HG03095 (cell line): Measurements from ENCODE around the gene RABGAP1.
"Not testable (repeated sequence)": the region's sequence is repeated elsewhere in the genome, so short reads cannot be mapped to it uniquely, and the experiment has no call there.

Experiments
- ATAC-seq: cut with Tn5 transposase; IDR thresholded peaks from one replicate; pipeline ENCODE4 v1.9.1; 2021; ENCODE audit warnings: moderate library complexity; ENCODE audit not compliant: unreplicated experiment

RABGAP1 gene

DNA sequence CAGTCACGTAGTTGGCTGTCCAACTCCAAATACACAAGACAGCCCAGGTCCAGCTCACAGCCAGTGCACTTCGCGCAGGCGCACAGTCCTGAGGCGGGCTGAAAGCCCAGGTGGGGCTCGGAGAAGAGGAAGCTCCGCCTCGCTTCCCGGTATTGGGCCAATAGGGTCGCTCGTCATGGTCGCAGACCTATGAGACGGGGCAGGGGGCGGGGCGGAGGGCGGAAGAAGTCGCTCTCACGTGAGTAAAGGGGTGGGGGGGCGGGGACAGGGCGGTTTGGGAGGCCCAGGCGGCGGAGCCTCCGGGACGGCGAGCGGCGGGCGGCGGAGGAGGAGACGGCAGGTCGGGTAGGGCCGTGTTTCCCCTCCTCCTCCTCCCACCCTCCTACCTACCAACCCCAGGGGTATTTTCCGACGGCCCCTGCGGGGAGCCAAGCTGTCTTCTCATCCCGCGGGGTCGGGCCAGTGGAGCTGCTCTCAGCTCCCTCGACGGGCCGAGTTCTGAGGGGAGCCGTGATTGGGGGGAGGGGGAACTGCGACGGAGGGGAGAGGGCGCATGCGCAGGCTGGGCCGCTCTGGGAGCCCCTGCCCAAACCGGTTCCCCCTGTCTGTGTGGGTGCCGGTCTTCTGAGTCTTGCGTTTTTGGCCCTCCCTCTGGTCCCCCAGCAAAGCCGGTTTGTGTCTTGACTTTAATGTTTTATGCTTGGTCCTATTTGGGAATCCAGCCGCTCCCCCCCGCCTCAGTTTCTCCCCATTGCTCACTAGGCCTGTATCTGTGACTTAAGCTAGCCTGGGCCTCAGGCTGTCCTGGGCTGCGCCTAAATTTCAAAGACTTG, at the start of gene RABGAP1:
Gene RABGAP1 (plus strand): TSS at position 272 of the 833 bp plus-strand sequence. CDS start 16,040 bp downstream, outside the sequence.
- ATAC-seq = peak; percentile 97

DNA sequence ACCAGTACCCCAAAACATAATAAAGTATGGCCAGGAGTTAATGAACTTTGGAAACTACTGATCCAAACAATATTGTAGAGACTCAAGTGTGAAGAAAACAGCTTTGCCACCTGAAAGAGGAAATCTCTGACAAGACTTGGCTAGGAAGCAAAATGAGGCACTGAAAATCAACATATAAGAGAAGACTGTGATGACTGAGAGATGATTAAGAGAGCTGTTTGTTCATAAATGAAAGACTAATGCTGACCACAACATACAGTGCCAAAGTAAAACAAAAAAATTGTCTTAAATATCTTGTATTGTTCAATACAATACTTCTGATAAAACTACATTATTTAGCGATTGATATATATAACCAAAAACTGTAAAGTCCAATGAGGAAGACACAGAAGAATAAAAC, 42.9 kb upstream of the RABGAP1 start:
- no peak for ATAC-seq

DNA sequence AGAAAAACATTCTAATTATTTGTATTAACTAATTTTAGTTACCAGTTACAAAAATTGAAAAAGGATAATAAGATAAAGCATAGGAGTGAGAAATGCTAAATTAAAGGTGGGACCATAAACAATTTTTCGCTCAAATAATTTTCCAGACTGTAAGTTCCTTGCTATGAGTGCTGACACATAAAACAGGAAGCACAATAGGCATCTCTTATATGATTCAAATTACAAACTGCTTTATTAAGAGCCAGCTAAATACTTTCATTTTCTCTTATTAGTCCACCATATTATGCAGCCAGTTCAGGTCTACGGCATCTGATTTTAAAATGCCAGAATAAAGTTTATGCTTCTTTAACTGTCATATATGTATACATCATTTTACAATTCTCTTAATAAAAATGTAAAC, 40.0 kb upstream of the RABGAP1 start:
- no peak for ATAC-seq

DNA sequence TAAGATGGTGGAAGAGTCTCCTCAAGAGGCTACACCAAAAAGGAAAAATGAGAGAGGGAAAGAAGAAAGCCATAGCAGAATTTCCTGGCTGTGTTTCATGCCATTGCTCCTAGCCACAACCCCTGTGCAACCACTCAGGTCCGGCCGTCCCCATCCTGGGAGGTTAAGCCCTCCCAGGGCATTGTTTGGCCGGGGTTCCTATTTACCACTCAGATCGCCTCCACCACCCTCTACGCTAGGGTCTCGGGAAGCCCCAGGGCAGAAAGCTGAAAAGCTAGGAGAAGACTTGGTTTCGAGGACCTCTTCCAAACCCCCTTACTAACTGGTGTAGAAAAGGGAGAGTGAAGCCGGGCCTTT, 36.4 kb upstream of the RABGAP1 start:
- ATAC-seq = peak; percentile 27

DNA sequence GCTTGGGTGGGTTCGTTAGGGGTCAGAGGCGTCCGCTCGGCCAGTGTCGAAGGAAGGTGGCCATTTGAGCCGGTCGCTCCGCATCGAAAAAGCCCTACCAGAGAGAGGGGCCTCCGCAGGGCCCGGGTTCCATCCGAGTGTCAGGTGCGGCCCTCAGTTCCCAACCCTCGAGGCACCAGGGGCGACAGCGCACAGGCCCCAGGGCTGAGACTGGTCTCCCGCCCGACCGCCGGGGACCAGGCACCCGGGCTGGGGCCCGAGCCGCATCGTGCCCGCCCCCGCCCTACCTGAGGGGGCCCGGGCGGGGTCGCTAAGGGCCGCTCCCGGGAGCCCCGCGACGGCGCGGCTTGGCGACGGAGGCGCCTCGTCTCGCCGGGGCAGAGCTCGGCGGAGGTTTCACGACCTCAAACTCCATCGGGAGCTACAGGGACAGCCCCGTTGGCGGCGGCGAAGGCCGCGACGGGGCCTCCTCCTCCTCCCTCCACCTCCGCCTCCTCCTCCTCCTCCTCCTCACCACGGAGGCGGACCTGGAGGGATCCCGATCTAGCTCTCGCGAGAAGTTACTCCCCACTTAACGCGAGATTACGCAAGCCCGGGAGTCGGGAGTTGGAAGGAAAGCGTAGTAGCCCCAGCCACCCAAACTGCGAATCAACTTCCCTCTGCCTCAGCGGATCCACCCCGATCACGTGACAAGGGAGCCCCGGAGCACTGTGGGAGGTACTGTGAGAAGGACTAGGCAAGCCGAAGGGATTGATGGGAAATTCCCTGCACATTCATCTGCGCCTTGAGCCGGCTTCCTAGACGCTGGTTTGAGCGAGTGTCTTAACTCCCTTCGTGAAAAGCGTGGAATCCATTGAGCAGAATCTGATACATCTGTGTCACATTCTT, 35.8 kb upstream of the RABGAP1 start, which contains the start of gene RC3H2:
Gene RC3H2 (minus strand): TSS at position 537 of the 888 bp plus-strand sequence. CDS start 7,850 bp downstream, outside the sequence.
- peak; percentile 78 for ATAC-seq

DNA sequence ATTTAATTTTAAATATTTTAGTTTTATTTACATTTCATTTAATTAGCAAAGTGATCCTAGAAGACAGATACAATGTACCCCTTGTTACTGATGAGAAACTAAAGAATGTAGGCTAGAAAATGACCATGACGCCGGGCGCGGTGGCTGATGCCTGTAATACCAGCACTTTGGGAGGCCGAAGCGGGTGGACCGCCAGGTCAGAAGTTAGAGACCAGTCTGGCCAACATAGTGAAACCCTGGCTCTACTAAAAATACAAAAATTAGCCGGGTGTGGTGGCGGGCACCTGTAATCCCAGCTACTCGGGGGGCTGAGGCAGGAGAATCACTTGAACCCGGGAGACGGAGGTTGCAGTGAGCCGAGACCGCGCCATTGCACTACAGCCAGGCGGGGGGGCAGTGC, 34.7 kb upstream of the RABGAP1 start:
- ATAC-seq = not testable (repeated sequence)

DNA sequence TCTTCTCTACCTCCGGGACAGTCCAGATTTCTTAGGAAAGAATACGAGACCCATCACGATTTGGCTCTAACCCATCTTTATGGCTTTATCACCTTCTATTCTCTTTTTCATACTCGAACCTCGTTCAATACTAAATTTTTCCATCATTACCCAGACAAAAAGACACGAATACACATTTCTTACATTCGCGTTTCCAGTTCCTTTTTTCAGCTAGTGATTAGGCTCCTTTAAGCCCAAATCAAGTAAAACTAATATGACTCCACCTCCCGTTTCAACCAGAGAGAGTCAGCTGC, 28.2 kb upstream of the RABGAP1 start:
- no peak for ATAC-seq

DNA sequence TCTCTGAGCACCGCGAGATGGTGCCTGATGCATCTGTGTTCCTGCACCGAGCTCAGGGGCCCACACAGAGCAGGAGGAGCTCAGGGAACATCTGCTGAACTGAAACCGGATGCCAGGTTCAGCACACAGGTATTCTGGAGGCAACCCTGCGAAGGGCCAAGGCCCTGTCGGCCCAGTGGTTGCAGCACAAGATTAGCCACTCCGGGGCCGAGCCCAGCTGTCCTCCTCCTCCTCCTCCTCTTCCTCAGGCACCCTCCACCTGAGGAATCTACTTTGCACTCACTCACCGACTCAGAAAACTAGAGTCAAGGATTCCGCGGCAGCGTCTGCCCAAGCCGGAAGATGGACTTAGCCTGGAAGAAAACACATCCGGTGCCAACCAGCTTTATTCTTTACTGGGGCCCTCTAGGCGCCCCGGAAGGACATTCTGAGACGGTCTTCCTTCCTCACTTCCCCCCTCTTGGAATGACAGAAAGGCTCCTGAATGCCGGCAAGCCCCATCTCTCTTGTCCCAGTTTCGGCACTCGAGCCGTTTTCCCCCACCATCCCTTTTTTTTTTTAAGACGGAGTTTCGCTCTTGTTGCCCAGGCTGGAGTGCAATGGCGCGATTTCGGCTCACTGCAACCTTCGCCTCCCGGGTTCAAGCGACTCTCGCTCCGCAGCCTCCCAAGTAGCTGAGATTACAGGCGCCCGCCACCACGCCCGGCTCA, 27.7 kb upstream of the RABGAP1 start, which contains the start of gene ZBTB6:
Gene ZBTB6 (minus strand): TSS at position 360 of the 710 bp plus-strand sequence. CDS start 1,251 bp downstream, outside the sequence.
- ATAC-seq = peak; percentile 98

DNA sequence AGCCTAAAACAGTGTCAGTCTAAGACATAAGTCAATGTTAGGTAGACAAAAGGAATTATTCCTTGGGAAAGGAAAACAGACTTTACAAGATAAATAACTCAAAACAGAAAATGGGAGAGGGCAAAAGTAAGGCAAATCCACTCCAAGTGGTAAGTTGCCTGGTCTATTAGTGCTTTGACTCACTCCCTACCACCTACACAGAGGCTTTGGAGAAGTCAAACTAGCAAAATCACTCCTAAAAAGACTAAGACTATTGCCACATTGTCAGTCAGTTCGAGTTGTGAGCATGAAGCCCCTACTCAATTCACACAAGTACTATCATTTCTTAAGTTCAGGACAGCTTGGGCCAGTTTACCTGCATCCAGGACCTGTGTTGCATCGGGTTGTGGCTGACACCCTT, 22.5 kb upstream of the RABGAP1 start:
- ATAC-seq = no peak

DNA sequence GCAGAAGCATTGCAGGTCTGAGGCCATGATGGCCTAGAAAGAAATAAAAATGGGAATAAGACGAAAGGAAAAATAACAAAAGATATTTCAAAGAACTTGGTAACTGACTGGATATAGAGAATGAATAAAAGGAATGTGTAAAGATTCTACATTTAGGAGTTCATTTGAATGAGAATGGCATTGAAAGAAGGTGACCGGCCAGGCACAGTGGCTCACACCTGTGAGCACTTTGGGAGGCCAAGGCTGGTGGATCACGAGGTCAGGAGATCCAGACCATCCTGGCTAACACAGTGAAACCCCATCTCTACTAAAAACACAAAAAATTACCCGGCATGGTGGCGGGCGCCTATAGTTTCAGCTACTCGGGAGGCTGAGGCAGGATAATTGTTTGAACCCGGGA, 18.1 kb upstream of the RABGAP1 start:
- ATAC-seq = no peak

DNA sequence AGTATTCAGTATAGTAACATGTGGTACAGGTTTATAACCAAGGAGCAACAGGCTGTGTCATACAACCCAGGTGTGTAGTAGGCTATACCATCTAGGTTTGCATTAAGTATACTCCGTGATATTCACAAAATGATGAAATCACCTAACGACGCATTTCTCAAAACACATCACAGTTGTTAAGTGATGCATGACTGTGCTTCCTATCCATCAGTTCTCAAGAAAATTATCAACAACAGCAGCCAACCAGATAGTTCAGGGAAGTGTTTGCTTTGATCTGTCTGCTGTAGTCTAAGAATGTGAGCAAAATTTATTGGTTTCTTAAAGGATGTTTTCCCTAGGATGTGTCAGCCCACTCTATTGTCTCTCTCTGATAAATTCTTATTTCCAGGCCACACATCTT, 16.9 kb upstream of the RABGAP1 start:
- ATAC-seq = no peak

DNA sequence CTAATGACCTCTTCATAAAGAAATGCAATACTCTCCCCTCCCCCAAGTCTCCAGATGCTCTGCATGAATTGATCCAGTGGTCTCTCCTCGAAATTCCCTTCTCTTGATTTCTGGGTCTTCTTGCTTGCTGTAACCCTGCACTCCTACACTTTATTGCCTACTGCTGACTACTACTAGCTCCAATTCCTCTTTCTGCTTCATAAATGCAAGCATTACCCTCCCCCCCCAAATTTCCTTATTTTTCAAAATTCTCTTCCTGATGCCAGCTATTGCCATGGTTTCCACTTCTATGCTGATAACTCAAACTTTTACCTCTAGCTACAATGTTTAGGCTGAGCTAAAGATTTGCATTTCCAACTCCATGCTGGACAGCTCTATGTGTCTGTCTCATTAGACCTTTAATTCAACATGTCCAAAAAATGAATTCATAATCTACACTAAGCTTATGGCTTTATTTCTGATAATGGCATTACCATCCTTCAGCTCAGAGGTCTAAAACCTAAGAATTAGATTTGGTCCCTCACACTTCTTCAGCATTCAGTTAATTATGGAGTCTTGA, 10.9 kb upstream of the RABGAP1 start:
- ATAC-seq = no peak

DNA sequence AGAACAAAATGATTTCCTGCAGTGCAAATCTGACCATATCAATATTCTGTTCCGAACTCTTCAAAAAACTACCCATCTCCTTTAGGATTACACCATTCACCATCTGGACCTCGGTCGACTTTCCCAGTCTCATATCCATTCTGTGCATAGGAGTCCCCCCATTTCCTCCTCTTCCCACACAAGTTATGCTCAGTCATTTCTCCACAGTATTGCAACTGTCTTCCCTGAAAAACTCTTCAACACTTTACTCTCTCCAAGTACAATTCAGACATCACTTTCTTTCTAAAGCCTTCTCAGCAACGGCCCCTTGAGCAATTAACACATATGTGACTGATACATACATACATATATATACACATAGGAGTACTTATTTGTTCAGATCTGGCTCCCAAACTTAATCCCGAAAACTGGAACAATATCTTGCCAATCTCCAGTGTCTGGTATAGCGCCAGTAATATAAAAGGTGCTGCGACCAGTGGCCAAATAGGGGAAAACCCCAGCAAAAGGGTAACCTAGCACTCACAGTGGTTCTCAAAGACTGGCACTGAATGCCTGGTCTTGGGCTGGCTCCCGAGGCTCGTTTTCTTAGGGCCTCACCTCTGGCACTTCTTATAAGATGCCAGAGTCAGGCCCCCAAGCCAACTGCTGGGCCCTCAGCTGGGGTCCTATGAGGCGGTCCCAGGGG, 10.1 kb upstream of the RABGAP1 start:
- ATAC-seq = peak; percentile 20

DNA sequence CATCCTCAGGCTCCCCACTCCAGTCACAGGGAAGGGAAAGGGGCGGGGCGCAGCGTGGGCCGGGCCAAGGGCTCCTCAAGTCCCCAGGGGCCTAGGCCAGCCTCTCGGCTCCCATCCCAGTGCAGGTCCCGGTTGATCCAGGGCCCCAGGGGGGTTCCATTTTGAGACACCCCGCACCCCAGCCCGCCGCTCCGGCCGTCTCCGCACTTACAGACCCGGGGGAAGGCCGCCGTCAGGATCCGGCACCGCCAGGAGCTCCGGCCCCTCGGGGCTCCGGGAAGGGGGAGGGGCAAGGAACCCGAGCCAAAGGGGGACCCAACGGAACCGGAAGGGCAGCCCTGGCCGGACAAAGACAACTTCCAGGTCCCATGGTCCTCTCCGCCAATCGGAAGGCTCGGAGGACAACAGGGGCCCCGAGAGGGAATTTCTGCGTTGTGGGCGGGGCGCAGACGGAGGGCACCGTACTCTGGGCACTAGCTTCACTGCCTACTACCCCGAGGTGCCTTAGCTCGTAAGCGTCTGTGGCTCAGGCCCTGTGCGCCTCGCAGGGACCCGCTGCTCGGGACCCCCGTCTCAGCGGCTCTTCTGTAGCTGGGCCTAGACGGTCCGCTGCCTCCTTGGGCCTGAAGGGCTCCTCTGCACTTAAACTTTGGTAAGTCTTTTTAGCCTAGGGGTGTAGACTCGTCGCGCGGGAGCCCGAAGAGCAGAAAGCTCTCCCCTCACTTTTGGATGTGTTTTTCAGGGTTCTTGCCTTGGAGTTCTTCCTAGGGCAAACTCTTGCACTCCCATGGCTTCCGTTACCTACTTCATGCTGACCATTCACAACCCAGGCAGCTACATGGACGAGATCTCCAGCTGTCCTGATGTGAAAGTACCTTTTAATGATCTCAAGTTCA, 9.3 kb upstream of the RABGAP1 start, which contains the start of gene ZBTB26:
Gene ZBTB26 (minus strand): TSS at position 287 of the 896 bp plus-strand sequence. CDS start 11,578 bp downstream, outside the sequence.
- ATAC-seq = peak; percentile 91

DNA sequence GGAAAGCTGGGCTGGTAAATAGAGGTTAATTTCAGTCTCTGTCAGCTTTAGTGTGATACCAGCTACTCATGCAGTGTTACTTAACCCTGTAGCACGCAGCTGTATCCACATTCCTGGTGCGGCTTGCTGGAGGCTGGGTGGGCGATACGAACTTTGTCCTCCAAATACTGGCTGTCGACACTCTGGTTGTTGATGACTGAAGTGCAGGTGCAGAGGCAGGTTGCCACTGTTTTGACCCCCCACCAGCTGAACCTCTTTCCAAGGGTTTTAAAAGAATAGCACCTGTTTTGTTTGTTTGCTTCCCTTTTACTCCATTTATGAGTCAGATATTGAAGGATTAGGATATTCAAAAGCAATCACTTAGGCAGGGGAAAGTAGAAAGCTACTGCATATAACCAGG, 4.4 kb upstream of the RABGAP1 start:
- no peak for ATAC-seq

DNA sequence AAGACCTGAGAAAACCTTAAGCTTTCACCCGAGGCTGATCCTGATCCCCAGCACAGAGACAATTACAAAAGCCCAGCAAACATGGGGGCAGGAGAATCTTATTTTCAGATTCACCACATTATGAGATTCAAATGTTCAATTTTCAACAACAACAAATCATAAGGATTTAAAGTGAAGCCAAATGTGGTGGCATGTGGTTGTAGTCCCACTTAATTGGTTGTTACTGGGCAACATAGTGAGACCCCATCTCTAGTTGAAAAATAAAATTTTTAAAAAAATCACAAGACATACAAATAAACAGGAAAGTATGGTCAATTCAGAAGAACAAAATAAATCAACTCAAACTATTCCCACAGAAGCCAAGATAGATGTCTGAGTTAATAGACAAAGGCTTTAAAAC, 3.9 kb upstream of the RABGAP1 start:
- ATAC-seq = no peak

DNA sequence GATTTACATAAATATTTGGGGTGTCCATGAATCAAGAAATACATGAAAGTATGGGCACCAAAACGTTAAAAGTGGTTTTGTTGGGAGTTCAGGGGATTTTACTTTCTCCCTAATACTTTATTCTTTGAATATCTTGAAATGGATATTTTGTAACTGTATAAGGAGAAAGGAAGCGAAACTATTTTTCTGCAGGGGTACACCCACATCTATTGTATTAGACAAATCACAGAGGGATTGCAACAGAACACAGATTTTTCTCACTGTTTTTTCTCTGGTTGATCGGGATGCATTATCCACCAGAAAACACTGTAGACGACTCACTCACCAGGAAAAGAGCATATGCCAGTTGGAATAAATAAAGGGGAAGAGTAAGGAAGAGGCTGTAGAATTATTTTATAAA, 1.2 kb upstream of the RABGAP1 start:
- ATAC-seq = no peak

DNA sequence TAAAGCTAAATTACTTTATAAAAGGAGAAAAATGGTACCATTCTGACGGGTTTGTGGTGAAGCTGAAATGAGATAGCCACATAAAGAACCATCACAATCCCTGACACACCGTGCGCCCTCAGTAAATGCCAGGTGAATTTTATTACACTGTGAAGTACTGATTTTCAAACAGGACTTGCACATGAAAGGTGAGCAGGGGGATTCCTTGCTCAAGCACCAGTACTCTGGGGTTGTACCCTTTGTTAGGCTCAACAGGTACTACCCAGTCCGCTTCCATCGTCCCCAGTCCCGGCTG, 419 bp upstream of the RABGAP1 start:
- no peak for ATAC-seq

DNA sequence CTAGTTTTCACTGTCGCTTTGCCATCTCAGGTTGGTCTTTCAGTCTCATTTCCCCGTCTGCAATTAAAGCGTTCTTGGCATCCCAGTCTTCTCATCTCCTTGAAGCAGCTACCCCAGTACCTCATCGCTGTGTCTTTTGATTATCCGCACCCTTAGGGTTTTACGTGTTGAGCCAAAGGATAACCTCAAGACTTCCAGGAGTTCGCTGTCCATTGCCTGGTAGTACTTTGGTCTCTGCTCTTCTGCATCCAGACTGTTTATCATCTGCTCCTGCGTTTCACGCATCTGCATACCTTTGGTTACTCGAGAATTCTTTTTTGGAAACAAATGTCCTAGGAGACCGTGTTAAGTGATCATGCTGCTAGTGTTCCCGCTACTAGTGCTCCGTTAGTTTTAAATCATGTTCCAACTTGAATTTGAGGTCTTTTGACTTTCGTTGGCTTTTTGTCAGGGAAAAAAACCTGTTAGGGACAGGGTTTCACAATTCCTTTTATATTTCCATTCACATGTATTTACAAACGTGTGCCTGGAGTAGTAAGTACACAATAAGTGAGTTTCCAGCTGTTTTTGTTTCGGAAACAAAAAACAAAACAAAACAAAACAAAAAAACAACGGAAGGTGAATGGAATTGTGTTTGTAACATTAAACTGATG, 888 bp downstream of the RABGAP1 start:
- no peak for ATAC-seq
